Mucosa of rectum (tissue), 2 donors: Measurements from ENCODE around the gene MED13.

ENCODE experiments used
- H3K27ac ChIP-seq, 2 donors: one replicate each; pipeline ENCODE4 v1.7.0; 2013; ENCODE audit warnings: inconsistent platforms in 2 of 2, low read depth in 2 of 2, low read length in 2 of 2
- H3K27me3 ChIP-seq, 2 donors: one replicate each; pipeline ENCODE4 v1.7.0; 2013; ENCODE audit warnings: low read length in 2 of 2; ENCODE audit not compliant: control insufficient read depth in 2 of 2, insufficient read depth in 2 of 2
- H3K36me3 ChIP-seq, 2 donors: one replicate each; pipeline ENCODE4 v1.7.0; 2013; ENCODE audit warnings: low read length in 2 of 2; ENCODE audit not compliant: control insufficient read depth in 2 of 2, insufficient read depth in 2 of 2
- H3K4me1 ChIP-seq, 2 donors: one replicate each; pipeline ENCODE4 v1.7.0; 2013; ENCODE audit warnings: low read length in 2 of 2, mild to moderate bottlenecking in 1 of 2; ENCODE audit not compliant: control insufficient read depth in 2 of 2, insufficient read depth in 2 of 2
- H3K4me3 ChIP-seq, 2 donors: one replicate each; pipeline ENCODE4 v1.7.0; 2013; ENCODE audit warnings: low read length in 2 of 2
- H3K9ac ChIP-seq, 2 donors: one replicate each; pipeline ENCODE4 v1.7.0; 2013; ENCODE audit warnings: low read length in 2 of 2, low read depth in 1 of 2, mild to moderate bottlenecking in 1 of 2
- H3K9me3 ChIP-seq, 2 donors: one replicate each; pipeline ENCODE4 v1.7.0; 2013; ENCODE audit warnings: low read length in 2 of 2; ENCODE audit not compliant: control insufficient read depth in 2 of 2
- donor health status: healthy.
- donor health status: Normal muscosa, but diverticular disease.

MED13 gene

GRCh38 chr17:62090868-62091267 is 25.8 kb upstream of the MED13 start:
- no peak overlapping the region for H3K4me3 ChIP-seq
- H3K27ac ChIP-seq: no peak overlapping the region
- no peaks in the 10 kb centered on the region for H3K4me1 ChIP-seq
- no peaks in the 10 kb centered on the region for H3K27me3 ChIP-seq
- no peaks in the 10 kb centered on the region for H3K36me3 ChIP-seq
- H3K9me3 ChIP-seq: no peaks in the 10 kb centered on the region
- no peak overlapping the region for H3K9ac ChIP-seq

GRCh38 chr17:62090021-62090824 is 25.1 kb upstream of the MED13 start:
- Histone ChIP-seq H3K4me1 (no peaks in the 10 kb centered on the region), H3K36me3 (no peaks in the 10 kb centered on the region)

GRCh38 chr17:62089334-62089733 is 24.3 kb upstream of the MED13 start:
- Histone ChIP-seq H3K4me1 (no peaks in the 10 kb centered on the region), H3K9me3 (no peaks in the 10 kb centered on the region), H3K27ac (no peak overlapping the region), H3K36me3 (no peaks in the 10 kb centered on the region), H3K27me3 (no peaks in the 10 kb centered on the region), H3K4me3 (no peak overlapping the region), H3K9ac (no peak overlapping the region)

More at GRCh38 chr17:62090021-62090824, 25.1 kb upstream of the MED13 start:
- Histone ChIP-seq H3K27me3 (no peaks in the 10 kb centered on the region), H3K27ac (no peak overlapping the region), H3K9ac (no peak overlapping the region), H3K4me3 (no peak overlapping the region), H3K9me3 (no peaks in the 10 kb centered on the region)

- H3K4me3 ChIP-seq: no peak overlapping the region
- H3K4me1 ChIP-seq: no peaks in the 10 kb centered on the region
- no peaks in the 10 kb centered on the region for H3K36me3 ChIP-seq
- no peak overlapping the region for H3K27ac ChIP-seq
- no peaks in the 10 kb centered on the region for H3K9me3 ChIP-seq
- H3K27me3 ChIP-seq: no peaks in the 10 kb centered on the region
- H3K9ac ChIP-seq: no peak overlapping the region
Measured at GRCh38 chr17:62086737-62087136, 21.7 kb upstream of the MED13 start.

GRCh38 chr17:62085511-62086408 is 20.7 kb upstream of the MED13 start:
- Histone ChIP-seq H3K36me3 (no peaks in the 10 kb centered on the region), H3K4me1 (no peaks in the 10 kb centered on the region), H3K4me3 (no peak overlapping the region), H3K9me3 (no peaks in the 10 kb centered on the region), H3K9ac (no peak overlapping the region), H3K27ac (no peak overlapping the region), H3K27me3 (no peaks in the 10 kb centered on the region)

- Histone ChIP-seq H3K36me3 (no peaks in the 10 kb centered on the region), H3K9ac (no peak overlapping the region), H3K27me3 (no peaks in the 10 kb centered on the region), H3K4me1 (no peaks in the 10 kb centered on the region), H3K4me3 (no peak overlapping the region), H3K9me3 (no peaks in the 10 kb centered on the region), H3K27ac (no peak overlapping the region)
Measured at GRCh38 chr17:62084585-62084984, 19.5 kb upstream of the MED13 start.

GRCh38 chr17:62083651-62084050 is 18.6 kb upstream of the MED13 start:
- Histone ChIP-seq H3K27me3 (no peaks in the 10 kb centered on the region), H3K27ac (no peak overlapping the region), H3K4me3 (no peak overlapping the region), H3K36me3 (no peaks in the 10 kb centered on the region), H3K4me1 (no peaks in the 10 kb centered on the region), H3K9ac (no peak overlapping the region), H3K9me3 (no peaks in the 10 kb centered on the region)

- Histone ChIP-seq H3K36me3 (no peaks in the 10 kb centered on the region), H3K9me3 (no peaks in the 10 kb centered on the region), H3K9ac (no peak overlapping the region), H3K4me1 (no peaks in the 10 kb centered on the region), H3K4me3 (no peak overlapping the region), H3K27ac (no peak overlapping the region), H3K27me3 (no peaks in the 10 kb centered on the region)
Measured at GRCh38 chr17:62080647-62081046, 15.6 kb upstream of the MED13 start.

GRCh38 chr17:62078009-62078408 is 12.9 kb upstream of the MED13 start:
- Histone ChIP-seq H3K4me1 (no peaks in the 10 kb centered on the region), H3K9ac (no peak overlapping the region), H3K27me3 (no peaks in the 10 kb centered on the region), H3K36me3 (no peaks in the 10 kb centered on the region), H3K4me3 (no peak overlapping the region), H3K9me3 (no peaks in the 10 kb centered on the region), H3K27ac (no peak overlapping the region)
